Measurements from ENCODE around the gene ZNF311.
"Not testable (repeated sequence)": the region's sequence is repeated elsewhere in the genome, so short reads cannot be mapped to it uniquely, and the experiment has no call there.

Gene ZNF311

DNA sequence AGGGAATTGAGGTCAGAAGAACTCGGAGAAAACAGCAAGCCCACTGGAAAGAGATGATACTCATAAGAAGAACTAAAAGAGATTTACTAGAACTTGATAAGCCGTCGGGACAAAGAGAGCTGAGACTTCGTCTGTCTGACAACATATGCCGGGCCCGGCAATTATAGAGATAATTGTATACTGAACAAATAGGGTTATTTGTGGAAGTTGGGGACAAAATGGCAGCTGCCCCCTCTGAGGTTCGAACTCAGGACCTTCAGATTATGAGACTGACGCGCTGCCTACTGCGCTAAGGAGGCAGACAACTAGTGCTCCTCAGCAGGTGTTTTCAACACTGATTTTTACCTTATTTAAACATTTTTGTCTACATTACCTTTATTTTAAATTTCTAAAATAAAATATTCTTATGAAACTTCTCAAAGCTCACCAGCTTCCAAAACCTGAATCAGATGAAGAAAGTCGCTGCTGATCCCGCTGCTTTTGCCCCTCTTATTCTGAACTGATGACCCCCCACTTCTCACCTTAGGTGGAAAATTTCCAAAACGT lies 52.0 kb downstream of the ZNF311 start:
- FAIRE-seq: no peak

DNA sequence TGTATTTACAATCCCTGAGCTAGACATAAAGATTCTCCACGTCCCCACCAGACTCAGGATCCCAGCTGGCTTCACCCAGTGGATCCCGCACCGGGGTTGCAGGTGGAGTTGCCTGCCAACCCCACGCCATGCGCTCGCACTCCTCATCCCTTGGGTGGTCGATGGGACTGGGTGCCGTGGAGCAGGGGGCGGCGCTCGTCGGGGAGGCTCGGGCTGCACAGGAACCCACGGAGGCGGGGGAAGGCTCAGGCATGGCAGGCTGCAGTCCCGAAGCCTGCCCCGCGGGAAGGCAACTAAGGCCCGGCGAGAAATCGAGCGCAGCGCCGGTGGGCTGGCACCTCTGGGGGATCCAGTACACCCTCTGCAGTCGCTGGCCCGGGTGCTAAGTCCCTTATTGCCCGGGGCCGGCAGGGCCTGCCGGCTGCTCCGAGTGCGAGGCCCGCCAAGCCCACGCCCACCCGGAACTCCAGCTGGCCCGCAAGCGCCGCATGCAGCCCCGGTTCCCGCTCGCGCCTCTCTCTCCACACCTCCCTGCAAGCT lies 55.4 kb downstream of the ZNF311 start:
- FAIRE-seq: not testable (repeated sequence)

DNA sequence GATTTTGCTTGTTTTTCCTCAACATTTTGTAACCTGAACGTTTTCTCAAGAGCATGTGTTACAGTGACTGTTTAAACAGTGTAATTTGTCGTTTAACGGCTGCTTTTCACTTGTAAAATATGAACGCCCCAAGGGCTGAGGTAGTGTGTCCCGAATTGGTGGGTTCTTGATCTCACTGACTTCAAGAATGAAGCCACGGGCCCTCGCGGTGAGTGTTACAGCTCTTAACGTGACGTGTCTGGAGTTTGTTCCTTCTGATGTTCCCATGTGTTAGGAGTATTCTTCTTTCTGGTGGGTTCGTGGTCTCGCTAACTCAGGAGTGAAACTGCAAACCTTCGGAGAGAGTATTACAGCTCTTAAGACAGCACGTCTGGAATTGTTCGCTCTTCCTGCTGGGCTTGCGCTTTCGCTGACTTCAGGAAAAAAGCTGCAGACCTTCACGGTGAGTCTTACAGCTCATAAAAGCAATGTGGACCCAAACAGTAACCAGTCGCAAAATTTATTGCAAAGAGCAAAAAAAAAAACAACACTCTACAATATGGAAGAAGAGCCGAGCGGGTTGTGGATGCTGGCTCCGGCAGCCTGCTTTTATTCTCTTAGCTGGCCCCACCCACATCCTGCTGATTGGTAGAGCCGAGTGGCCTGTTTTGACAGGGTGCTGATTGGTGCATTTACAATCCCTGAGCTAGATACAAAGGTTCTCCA lies 56.2 kb downstream of the ZNF311 start:
- no peak for FAIRE-seq

DNA sequence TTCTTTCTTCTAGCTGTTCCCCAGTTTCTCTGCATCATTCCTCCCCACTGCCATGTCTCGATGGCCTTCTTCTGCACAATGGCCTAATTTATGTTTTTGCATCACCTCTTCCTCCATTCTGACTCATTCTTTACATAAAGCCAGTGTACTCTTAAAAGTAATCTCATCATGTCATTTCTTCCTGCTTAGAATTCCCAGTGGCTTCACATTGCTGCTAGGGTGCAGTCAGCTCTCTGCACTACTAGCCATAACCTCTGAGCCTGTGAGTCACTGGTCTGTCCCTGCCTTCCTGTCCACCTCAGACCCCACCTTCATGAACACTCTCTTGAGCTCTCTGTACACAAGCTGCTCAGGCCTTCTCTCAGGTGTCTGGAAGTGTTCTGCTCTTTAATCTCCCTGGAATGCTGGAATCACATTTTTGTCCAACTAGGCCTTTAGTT lies 57.3 kb downstream of the ZNF311 start:
- FAIRE-seq: no peak

DNA sequence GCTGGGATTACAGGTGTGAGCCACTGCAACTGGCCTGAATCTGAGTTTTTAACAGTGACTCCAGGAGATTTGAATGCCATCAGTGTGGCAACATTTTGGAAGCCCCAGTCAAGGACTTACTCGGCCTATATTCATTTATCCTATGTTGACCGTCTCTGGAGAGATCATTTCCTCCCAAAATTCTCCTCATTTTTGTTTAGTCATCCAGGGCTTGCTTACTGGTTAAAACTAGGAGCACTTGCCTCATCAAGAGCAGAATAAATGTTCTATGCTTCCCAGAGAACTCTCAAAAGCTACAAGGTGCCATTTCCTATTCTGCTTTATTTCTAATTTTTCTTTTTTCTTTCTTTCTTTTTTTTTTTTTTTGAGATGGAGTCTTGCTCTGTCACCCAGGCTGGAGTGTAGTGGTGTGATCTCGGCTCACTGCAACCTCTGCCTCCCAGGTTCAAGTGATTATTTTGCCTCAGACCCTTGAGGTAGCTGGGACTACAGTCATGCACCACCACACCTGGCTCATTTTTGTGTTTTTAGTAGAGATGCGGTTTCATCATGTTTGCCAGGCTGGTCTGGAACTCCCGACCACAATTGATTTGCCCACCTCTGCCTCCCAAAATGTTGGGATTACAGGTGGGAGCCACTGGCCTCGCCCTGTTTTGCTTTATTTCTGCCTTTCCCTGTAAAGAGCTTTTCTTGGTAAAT lies 57.9 kb downstream of the ZNF311 start:
- no peak for FAIRE-seq

DNA sequence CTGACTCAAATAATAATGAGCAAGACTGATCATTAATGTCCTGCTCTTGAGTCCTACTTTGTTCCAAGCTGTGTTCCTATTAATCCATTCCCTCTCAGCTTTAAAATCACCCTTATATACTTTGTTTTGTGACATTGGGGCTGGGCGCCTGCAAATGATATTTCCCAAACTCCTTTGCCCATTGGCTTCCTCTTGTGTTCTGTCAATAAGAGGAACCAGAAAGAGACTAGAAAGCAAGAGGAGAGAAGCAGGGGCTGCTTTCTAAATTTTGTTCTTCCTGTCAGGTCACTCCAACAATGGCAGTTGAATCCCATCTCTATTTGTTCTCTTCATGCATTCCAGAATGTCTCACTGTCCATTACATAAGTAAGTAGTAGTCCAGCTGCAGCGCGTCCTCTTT lies 59.8 kb downstream of the ZNF311 start:
- no peak for FAIRE-seq
